NB4 (cell line): ENCODE data around the gene TBX2.

Experiments used
- MYC ChIP-seq: IDR thresholded peaks from 2 replicates; pipeline ENCODE4 v1.6.1; 2011; ENCODE audit warnings: low read depth, low read length
- POLR2A ChIP-seq: IDR thresholded peaks from 2 replicates; pipeline ENCODE4 v1.6.1; 2011; ENCODE audit warnings: mild to moderate bottlenecking; ENCODE audit not compliant: insufficient read length; ENCODE audit errors: extremely low read depth
- TF ChIP-seq, protein P1 (sequence below): IDR thresholded peaks from one replicate; pipeline ENCODE4 v1.5.1; 2012; ENCODE audit warnings: low read depth, low read length
- TF ChIP-seq, protein P2 (sequence below): IDR thresholded peaks from 2 replicates; pipeline ENCODE4 v1.6.1; 2011; ENCODE audit warnings: low read depth, low read length

DNA sequence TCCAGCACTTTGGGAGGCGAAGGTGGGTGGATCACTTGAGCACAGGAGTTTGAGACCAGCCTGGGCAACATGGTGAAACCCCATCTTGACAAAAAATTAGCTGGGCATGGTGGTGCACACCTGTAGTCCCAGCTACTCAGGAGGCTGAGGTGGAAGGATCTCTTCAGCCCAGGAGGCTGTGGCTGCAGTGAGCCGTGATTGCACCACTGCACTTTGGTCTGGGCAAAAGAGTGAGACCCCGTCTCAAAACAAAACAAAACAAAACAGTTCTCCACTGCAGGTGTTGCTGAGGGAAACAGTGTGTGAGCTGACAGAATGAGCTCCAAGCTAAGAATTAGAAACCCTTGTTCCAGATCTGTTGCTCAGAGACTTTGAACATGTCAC is 35.2 kb upstream of the TBX2 start:
- TF ChIP-seq, protein P1, sequence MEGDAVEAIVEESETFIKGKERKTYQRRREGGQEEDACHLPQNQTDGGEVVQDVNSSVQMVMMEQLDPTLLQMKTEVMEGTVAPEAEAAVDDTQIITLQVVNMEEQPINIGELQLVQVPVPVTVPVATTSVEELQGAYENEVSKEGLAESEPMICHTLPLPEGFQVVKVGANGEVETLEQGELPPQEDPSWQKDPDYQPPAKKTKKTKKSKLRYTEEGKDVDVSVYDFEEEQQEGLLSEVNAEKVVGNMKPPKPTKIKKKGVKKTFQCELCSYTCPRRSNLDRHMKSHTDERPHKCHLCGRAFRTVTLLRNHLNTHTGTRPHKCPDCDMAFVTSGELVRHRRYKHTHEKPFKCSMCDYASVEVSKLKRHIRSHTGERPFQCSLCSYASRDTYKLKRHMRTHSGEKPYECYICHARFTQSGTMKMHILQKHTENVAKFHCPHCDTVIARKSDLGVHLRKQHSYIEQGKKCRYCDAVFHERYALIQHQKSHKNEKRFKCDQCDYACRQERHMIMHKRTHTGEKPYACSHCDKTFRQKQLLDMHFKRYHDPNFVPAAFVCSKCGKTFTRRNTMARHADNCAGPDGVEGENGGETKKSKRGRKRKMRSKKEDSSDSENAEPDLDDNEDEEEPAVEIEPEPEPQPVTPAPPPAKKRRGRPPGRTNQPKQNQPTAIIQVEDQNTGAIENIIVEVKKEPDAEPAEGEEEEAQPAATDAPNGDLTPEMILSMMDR, result no peak
- no peak for TF ChIP-seq MYC
- TF ChIP-seq POLR2A, result no peak
- TF ChIP-seq, protein P2, sequence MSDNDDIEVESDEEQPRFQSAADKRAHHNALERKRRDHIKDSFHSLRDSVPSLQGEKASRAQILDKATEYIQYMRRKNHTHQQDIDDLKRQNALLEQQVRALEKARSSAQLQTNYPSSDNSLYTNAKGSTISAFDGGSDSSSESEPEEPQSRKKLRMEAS, result no peak
